Uterus (tissue), 2 donors: ENCODE measurements around the gene SPG21.

Experiments used
- POLR2A ChIP-seq, 2 donors: fragments of 450-650 bp; IDR thresholded peaks; one replicate each; pipeline ENCODE4 v1.6.1; 2016; ENCODE audit warnings: antibody characterized with exemption in 2 of 2, mild to moderate bottlenecking in 1 of 2, moderate library complexity in 1 of 2
- TF ChIP-seq, protein P1 (sequence below), 4 experiments: fragments of 200-600 bp in 2 of 4; fragments of 450-650 bp in 2 of 4; sonication (generic) in 2 of 4; IDR thresholded peaks; one replicate each; pipeline ENCODE4 v1.5.1; 2016 to 2019; ENCODE audit warnings: antibody characterized with exemption in 4 of 4, mild to moderate bottlenecking in 2 of 4, moderate library complexity in 1 of 4

DNA sequence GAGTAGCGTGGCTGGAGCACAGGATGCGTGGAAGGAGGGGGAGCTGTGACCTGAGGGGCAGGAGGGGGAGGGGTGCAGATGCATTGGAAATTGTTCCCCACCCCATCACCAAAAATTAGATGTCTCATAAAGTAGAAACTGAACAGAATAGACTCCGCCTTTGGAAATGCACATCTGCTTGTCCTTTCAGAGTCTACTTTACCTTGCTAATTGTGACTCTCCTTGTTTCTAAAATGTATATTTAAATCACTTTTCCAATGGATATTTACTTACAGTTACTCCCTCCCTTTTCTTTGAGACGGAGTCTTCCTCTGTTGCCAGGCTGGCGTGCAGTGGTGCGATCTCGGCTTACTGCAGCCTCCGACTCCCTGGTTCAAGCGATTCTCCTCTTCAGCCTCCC lies 30.6 kb downstream of the SPG21 start:
- TF ChIP-seq, protein P1, sequence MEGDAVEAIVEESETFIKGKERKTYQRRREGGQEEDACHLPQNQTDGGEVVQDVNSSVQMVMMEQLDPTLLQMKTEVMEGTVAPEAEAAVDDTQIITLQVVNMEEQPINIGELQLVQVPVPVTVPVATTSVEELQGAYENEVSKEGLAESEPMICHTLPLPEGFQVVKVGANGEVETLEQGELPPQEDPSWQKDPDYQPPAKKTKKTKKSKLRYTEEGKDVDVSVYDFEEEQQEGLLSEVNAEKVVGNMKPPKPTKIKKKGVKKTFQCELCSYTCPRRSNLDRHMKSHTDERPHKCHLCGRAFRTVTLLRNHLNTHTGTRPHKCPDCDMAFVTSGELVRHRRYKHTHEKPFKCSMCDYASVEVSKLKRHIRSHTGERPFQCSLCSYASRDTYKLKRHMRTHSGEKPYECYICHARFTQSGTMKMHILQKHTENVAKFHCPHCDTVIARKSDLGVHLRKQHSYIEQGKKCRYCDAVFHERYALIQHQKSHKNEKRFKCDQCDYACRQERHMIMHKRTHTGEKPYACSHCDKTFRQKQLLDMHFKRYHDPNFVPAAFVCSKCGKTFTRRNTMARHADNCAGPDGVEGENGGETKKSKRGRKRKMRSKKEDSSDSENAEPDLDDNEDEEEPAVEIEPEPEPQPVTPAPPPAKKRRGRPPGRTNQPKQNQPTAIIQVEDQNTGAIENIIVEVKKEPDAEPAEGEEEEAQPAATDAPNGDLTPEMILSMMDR (IDR thresholded peaks at IDR 0.05) = no peak
- TF ChIP-seq POLR2A (IDR thresholded peaks at IDR 0.05) = no peak
